Esophagus mucosa (tissue), 1 donor: ENCODE results near the gene CRB2. TPM values are rescaled to one million over a fixed set of nuclear protein-coding genes. Genes with fewer than 3 reads are reported as not detected.

Experiments
- ATAC-seq: fragments of 200-7000 bp; cut with Tn5 transposase; one replicate; pipeline ENCODE4 v1.9.1; 2020
- total RNA-seq: library from RNA; stranded (reverse); gene quantifications from one replicate; pipeline ENCODE4 v1.2.4, GENCODE V29; 2023
- donor health status: DM: yes; HTN: yes; CAD: no.

Gene CRB2
- total RNA-seq, 1 donor from 2014 or later, result not detected

GRCh38 chr9:123348317-123348992, 7.5 kb upstream of the CRB2 start:
- no peak for ATAC-seq

- ATAC-seq, result no peak
These were observed 7.0 kb upstream of the CRB2 start for GRCh38 chr9:123349033-123349432.

GRCh38 chr9:123349691-123350480, 6.1 kb upstream of the CRB2 start:
- peak; percentile 65 for ATAC-seq

- ATAC-seq, result no peak
These were observed 5.2 kb upstream of the CRB2 start for GRCh38 chr9:123350590-123351310.

- peak; percentile 50 for ATAC-seq
These were observed 3.0 kb upstream of the CRB2 start for GRCh38 chr9:123353041-123353440.

GRCh38 chr9:123353984-123354591, 1.9 kb upstream of the CRB2 start:
- peak; percentile 37 for ATAC-seq

- no peak for ATAC-seq
These were observed 1.0 kb upstream of the CRB2 start for GRCh38 chr9:123354806-123355508.

- ATAC-seq, result no peak
These were observed 1.1 kb downstream of the CRB2 start for GRCh38 chr9:123356851-123357742.

- no peak for ATAC-seq
These were observed 1.7 kb downstream of the CRB2 start for GRCh38 chr9:123357743-123358059.

GRCh38 chr9:123358181-123358905, 2.3 kb downstream of the CRB2 start:
- ATAC-seq, result no peak

GRCh38 chr9:123359106-123359505, 3.1 kb downstream of the CRB2 start:
- no peak for ATAC-seq

- ATAC-seq, result no peak
These were observed 3.5 kb downstream of the CRB2 start for GRCh38 chr9:123359546-123359945.

- ATAC-seq, result peak; percentile 7
These were observed 4.4 kb downstream of the CRB2 start for GRCh38 chr9:123360161-123361085.

- peak; percentile 25 for ATAC-seq
These were observed 5.2 kb downstream of the CRB2 start for GRCh38 chr9:123361086-123361730.

GRCh38 chr9:123361731-123362510, 5.9 kb downstream of the CRB2 start:
- no peak for ATAC-seq

GRCh38 chr9:123362856-123363255, 6.9 kb downstream of the CRB2 start:
- ATAC-seq, result no peak

- ATAC-seq, result no peak
These were observed 8.3 kb downstream of the CRB2 start for GRCh38 chr9:123364241-123364824.
